GM19324 (cell line): Measurements from ENCODE around the gene RASGRP4.
"Not testable (repeated sequence)": the region's sequence is repeated elsewhere in the genome, so short reads cannot be mapped to it uniquely, and the experiment has no call there.

Source experiments
- ATAC-seq: cut with Tn5 transposase; IDR thresholded peaks from one replicate; pipeline ENCODE4 v1.9.1; 2021; ENCODE audit warnings: mild to moderate bottlenecking, moderate library complexity; ENCODE audit not compliant: unreplicated experiment, low FRiP score

Gene RASGRP4

GRCh38 chr19:38448225-38448624 lies 22.2 kb upstream of the RASGRP4 start:
- no peak for ATAC-seq

DNA sequence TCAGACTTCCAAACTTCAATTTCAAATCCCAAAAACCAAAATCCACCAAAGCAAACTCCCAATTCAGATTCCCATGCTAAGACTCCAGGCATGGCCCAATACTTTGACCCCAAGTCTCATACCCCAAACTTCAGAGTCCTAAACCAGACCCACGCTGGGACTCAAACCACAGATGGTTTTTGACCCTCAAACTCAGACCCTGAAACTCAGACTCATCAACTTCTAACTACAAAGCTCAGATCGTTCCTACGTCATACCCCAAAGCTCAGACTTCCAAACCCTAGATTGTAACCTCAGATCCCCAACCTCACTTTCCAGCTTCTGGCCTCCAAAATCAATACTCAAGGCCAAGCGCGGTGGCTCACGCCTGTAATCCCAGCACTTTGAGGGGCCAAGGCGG lies 19.3 kb upstream of the RASGRP4 start:
- ATAC-seq, result no peak

DNA sequence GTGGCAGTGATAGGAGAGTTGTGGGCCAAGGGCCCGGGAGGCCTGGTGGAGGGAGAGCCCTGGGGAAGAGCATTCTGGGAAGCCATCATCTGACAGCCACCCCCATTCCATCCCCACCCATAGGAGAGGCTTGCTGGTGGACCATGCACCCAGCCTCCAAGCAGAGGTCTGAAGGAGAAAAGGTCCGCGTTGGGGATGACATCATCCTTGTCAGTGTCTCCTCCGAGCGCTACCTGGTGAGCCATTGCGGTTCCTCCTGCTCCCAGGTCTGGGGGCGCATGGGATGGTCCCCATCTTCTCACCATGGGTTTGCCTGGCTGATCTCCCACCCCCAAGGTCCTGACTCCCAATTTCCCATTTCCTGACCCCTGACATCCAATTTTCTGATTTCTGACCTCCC lies 18.0 kb upstream of the RASGRP4 start:
- ATAC-seq, result no peak

DNA sequence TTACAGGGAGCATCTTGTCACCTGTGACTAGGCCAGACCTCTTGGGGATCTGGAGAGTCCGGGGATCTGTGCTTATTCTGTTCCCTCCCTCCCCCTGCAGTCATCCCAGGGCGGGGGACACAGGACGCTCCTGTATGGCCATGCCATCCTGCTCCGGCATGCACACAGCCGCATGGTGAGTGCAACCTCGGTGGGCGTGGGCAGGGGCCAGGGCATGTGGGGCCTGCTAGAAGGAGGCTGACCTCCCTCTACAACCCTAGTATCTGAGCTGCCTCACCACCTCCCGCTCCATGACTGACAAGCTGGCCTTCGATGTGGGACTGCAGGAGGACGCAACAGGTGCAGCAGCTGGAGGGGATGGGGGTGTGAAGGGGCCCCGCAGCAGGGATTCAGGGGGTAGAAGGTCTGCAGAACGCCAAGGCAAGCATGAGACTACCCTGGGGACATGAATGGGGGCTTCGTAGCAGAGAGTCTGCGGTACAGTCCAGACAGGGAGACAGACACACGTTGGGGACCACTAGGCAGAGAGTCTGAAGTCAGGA lies 17.5 kb upstream of the RASGRP4 start:
- no peak for ATAC-seq

GRCh38 chr19:38442736-38443135 lies 16.7 kb upstream of the RASGRP4 start:
- no peak for ATAC-seq

GRCh38 chr19:38441657-38442348 lies 15.8 kb upstream of the RASGRP4 start:
- ATAC-seq, result no peak

DNA sequence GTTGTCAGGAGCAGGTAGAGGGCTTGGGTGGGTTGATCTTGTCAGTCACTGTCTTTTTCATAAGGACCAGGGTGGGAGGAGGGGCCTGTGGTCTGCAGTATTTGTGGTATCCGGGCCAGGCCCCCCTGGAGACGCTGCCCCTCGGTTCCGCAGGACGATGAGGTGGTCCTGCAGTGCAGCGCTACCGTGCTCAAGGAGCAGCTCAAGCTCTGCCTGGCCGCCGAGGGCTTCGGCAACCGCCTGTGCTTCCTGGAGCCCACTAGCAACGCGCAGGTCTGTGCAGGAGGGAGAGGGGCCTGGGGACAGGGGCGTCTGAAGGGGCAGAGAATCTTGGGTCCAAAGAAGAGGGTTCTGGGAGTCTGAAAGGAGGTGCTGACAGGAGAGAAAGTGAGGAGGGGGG lies 14.6 kb upstream of the RASGRP4 start:
- ATAC-seq, result no peak

GRCh38 chr19:38437917-38438316 lies 11.9 kb upstream of the RASGRP4 start:
- no peak for ATAC-seq

DNA sequence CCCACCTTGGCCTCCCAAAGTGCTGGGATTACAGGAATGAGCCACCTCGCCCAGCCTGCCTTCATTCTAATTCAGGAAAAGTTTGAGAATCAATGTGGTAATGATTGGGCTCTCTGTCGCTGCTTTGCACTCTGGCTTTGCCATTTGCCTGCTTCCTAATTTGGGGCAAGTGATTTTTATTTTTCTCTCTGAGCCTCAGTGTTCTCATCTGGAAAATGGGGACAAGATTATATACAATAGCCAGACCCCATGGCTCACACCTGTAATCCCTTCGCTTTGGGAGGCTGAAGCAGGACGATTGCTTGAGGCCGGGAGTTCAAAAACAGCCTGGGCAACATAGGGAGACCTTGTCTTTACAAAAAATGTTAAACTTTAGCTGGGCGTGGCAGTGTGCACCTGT lies 11.3 kb upstream of the RASGRP4 start:
- no peak for ATAC-seq

DNA sequence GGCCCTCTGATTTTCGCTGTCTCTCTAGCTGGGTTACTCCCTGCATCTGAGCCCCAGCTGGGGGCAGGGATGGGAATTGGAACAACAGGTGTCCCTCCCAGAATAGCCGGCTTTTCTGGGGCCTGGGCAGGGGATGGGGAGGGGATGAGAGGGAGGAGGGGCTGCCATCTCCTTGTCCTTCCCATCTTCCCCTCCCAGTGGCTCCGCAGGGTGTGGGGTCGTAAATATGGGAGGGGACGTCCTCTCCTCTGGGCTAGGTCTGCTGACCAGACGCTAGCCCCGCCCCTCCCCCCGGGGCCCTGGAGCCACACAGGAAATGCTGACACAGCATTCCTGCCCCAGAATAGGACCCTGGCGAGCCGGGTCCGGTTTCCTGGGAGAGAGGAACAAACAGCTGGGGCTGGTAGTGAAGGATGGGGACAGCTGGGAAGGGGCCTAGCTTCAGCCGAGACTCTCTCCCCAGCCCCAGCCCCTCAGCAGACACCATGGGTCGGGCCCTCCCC lies 8.6 kb upstream of the RASGRP4 start:
- no peak for ATAC-seq

- no peak for ATAC-seq
These were observed 7.3 kb upstream of the RASGRP4 start, which contains the start of gene RYR1 for GRCh38 chr19:38433268-38433733. RYR1 (plus strand) TSS chr19:38433691; CDS start chr19:38433830, 139 bp downstream.

GRCh38 chr19:38430931-38431330 lies 4.9 kb upstream of the RASGRP4 start:
- no peak for ATAC-seq

GRCh38 chr19:38429811-38430156 lies 3.8 kb upstream of the RASGRP4 start:
- ATAC-seq, result no peak

DNA sequence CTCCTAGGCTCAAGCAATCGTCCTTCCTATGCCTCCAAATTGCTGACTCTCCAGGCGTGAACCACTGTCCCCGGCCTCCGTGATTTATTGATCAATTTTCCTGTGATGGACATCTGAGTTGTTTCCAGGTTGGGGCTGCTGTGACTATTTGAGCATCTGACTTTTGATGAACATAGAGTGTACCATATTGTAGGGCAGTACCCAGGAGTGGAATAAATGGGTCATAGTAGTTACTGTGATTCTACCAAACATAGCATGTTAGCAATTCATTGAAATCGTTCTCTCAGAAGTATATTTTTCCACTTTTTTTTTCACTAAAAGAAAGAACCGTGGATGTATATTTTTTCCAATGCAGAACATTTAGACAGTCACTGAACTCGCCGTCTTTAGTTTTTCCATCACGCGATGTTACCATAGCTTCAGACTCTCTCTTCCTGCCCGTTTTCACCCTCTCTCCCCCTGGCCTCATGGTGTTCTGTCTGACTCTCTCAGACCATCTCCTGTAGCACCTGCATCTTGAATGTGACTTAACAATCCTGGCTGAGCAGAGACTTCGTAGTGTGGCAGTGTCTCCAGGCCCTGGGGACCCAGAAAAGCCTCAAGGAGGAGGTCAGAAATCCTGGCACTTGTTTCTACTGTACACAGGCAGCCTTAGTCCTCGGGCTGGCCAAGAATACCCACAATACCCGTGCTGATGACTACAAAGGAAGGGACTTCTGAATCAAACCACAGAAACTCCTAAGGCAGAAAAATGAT lies 3.2 kb upstream of the RASGRP4 start:
- ATAC-seq, result no peak

GRCh38 chr19:38427035-38427677 lies 1.1 kb upstream of the RASGRP4 start:
- ATAC-seq, result not testable (repeated sequence)

GRCh38 chr19:38425222-38425809 lies 703 bp downstream of the RASGRP4 start:
- ATAC-seq, result no peak

DNA sequence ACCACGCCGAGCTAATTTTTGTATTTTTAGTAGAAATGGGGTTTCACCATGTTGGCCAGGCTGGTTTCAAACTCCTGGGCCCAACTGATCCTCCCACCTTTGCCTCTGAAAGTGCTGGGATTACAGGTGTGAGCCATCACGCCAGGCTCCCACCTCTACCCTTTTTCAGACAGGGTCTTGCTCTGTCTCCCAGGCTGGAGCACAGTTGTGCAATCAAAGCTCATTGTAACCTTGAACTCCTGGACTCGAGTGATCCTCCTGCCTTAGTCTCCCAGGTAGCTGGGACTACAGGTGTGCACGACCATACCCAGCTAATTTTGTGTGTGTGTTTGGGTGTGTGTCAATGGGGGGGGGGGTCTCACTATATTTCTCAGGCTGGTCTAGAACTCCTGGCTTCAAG lies 1.7 kb downstream of the RASGRP4 start:
- ATAC-seq, result no peak

- no peak for ATAC-seq
These were observed 3.6 kb downstream of the RASGRP4 start for GRCh38 chr19:38422438-38422837.

GRCh38 chr19:38421856-38422255 lies 4.2 kb downstream of the RASGRP4 start:
- ATAC-seq, result no peak

DNA sequence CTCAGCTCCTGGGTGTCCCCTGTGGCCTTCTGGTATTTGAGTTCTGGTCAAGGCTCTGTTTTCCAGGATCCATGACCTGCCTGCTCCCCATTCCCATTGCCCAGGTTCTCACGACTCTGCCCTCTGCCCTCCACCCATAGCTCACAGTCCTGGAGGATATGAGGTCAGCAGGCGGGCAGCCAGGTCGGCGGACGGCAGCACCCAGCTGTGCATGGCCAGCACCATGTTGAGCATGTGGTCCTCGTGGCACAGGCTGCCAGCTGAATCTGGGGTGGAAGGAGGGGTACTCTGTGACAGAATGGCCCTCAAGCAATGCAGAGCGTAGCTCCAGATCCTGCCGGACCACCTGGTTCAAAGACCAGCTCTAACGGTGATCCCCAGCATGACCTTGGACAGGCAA lies 5.1 kb downstream of the RASGRP4 start:
- no peak for ATAC-seq
